NCI-H128 (cell line): Measurements from ENCODE around the gene GPHN.

Experiments
- DNase-seq: peaks from one replicate; lab custom pipeline; 2025; ENCODE audit not compliant: unreplicated experiment; lab: John Stamatoyannopoulos, UW

GPHN gene

DNA sequence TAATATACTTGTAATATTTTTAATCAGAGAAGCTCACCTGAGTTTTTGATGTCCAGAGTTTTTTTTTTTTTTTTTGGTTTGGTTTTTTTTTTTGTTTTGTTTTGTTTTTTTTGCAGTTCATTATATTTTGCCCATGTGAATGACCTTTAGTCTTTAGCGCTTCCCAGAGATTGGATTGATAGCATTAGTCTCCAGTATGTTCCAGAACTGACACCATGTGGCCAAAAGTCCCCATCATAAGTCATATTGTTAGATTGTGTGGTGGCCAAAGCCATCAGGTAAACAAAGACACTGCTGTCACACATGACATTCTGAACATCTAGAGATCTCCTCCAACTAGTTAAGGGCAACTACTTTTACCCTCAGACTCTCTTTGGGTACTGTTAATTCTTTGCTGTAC, 408.5 kb downstream of the GPHN start:
- DNase-seq, result no peak

GRCh38 chr14:66918527-66918926, 410.6 kb downstream of the GPHN start:
- no peak for DNase-seq

- no peak for DNase-seq
Observed at GRCh38 chr14:66920196-66920595, 412.2 kb downstream of the GPHN start.

DNA sequence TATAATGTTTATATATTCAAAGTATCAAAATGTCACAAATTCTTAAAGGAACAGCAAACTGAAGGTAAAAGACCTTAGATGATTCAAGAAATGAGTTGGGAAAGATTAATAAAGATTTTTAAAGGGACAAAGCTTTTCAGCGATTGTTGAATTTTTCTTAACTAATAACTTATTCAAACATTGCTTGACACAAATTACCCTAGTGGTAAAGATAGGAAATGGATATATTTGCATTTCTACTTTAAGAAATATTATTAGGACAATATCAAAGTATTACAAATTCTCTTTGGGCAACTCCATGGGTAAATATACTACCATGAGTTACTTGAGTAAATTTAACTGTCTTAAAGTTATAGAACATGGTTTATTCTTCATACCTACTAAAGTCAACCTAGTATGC, 415.3 kb downstream of the GPHN start:
- no peak for DNase-seq

- DNase-seq, result no peak
Observed at GRCh38 chr14:66939409-66939808, 431.5 kb downstream of the GPHN start.

DNA sequence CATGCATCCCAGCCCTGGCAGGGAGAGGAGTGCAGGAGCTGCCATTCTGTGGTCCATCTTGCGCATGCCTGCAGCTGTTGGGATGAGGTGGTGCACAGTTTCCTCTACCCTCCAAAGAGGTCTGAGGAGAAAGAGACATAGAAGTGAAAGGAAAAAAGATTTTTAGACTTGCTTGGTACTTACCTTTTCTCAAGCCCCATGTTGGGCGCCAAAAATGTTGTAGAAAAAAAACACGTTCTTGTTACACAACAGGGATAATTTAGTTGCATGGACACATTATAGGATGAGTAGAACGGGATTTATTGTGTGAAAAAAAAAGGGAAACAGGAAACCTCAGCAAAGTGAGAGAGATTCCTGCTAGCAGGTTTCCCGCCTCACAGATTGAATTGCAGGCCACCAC, 436.9 kb downstream of the GPHN start:
- no peak for DNase-seq

DNA sequence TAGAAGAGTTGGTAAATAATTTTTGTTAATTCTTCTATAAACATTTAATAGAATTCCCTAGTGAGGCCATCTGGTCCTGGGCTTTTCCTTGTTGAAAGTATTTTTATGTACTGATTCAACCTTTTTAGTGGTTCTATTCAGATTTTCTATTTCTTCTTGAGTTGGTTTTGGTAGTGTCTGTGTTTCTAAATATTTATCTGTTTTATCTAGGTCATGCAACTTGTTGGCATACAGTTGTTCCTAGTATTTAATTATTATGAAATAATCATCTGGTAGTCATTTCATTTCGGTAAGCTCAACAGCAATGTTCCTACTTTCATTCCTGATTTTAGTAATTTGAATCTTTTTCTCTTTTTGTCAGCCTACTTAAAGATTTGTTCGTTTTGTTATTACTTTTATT, 447.2 kb downstream of the GPHN start:
- DNase-seq, result no peak

DNA sequence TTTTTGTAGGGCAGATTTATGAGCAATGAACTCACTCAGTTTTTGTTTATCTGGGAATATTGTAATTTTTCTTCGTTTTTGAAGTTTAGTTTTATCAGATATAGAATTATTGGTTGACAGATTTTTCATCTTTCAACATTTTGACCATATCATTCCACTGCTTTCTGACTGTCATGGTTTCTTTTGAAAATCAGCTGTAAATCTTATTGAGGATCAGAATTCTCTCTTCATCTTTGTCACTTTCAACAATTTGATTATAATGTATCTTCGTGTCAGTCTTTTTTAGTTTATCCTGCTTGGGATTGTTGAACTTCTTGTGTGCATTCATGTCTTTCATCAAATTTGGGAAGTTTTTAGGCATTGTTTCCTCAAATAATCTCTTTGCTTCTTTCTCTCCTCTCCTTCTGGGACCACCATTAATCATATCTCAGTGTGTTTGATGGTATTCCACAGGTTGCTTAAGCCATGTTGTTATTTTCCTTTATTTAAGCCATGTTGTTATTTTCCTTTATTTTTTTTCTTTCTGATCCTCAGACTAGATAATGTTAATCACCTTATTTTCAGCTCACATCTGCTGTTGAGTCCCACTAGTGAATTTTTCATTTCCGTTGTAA, 451.6 kb downstream of the GPHN start:
- no peak for DNase-seq

DNA sequence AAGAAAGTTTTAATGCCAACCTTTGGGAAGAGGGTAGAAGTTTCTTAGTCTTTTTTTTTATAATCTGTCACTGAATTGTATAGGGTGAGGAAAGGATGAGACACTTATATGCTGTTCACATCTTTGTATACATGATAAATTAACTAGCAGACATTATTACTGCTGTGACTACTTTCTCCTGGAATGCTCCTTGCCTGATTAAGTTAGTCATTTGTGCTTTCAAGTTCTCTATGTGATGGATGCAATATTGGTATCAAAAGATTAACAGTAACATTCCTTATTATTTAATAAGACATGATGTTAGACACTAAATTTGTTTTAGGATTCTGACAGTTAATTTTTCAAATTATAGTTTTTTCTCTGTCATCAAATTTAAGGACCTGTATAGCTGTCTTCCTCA, 457.9 kb downstream of the GPHN start:
- no peak for DNase-seq

- no peak for DNase-seq
Observed at GRCh38 chr14:66972469-66972868, 464.5 kb downstream of the GPHN start.

DNA sequence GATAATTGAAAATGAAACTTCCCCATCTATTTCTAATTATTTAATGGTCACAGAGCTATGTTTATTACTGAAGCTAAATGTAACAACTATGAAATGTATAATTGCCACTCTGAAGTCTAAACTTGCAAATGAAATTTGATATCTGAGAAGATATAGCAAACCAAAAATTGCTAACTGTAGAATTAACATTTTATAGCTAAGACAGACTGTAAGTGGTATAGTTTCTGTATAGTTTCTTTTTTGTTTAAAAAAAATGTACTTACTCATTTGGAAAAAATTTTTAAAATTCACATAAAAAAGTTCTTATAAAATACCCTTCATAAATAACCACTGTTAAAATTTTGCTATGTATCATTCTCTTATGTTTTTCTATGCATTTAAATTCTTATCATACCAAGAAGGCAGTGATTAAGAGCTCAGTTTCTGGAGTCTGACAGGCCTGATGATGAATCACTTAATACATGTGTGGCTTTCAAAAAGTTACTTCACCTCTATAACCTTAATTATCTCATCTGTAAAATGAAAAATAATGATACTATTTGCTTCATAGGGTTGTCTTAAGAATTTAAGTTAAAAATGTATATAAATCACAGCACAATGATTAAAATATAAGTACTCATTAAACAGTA, 466.6 kb downstream of the GPHN start:
- no peak for DNase-seq

DNA sequence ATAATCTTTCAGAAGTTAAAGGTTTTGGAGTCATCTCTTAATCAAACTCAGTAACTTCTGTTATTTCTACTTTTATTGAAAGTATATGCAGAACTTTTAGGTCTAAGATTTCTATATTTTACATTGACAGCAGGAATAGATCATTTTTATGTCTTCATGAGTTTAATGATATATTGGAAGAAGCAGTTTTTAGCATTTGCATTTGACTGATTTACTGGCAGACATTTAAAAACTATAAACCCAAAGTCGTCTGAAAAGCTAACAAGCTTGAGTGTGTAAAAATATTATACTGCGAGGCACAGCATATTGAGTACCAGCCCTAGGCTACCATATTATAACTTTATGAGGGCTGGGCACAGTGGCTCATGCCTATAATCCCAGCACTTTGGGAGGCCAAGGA, 467.3 kb downstream of the GPHN start:
- DNase-seq, result no peak

GRCh38 chr14:66979101-66979974, 471.4 kb downstream of the GPHN start:
- DNase-seq, result no peak

DNA sequence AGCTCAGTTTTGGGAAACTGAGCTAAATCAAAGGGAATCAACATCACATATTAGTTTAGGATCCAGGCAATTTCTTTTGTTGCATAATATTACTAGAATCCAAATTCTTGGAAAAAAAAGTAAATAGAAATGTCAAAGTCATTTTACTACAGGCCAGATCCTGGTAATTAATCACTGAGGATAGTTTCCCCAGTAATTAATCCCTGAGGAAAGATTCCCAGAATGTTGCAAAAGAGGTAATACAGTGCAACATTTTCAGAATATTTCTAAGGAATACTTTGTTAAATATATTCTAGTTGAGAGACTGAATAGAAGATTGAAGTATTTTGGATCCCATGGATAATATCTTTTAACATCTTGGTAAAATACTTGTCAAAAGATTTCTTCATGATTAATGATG, 474.3 kb downstream of the GPHN start:
- DNase-seq, result no peak

GRCh38 chr14:66992776-66993175, 484.8 kb downstream of the GPHN start:
- DNase-seq, result no peak

- no peak for DNase-seq
Observed at GRCh38 chr14:66993512-66993911, 485.6 kb downstream of the GPHN start.

DNA sequence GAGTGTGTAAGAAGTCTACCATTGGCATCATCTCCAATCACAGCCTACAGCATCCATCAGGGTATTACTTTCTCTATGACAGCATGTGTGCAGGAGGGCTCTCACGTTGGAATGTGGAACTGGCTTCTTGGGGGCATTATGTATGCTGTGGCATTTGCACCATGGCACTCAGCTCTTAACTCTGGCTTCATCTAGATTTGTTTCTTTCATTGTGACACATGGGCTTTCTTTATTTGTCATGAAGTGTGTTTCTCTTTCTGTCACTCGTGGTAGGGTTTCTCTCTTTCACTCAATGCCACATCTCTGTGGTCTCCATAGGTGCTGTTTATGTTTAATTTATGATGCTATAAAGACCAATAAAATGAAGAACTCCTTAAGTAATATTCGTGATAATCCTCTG, 490.1 kb downstream of the GPHN start:
- DNase-seq, result no peak

- no peak for DNase-seq
Observed at GRCh38 chr14:66999978-67000377, 492.0 kb downstream of the GPHN start.

DNA sequence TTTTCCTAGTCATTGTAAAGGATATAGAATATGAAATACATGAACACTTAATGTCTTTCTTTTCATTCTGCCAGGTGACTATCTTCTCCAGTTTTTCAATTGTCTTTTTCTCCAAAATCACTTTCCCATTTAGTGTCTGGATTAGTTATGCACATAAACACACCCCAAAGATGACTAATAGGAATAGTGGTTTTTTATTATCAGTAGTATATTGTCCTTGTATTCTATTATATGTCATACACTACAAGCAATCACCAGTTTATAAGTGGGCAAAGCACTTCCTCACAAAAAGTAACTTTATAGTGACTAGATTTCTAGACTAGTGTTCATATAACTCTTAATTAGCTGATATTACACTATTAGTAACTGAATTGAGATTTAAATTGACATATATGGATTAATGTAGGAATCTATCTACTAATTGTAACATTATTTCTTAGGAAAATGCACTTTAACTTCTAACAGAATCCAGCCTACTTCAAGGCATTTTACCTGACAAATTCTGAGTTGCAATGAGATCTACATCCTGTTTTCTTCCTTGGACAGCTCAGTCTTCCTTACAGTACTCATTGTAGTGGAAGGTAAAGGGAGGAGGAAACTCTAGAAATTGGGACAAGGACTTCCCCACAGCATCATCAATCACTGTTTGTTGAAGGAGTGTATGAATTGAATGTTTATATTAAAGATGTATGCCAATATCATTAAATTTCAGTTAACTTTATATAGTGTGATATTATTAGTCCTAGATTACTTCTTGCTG, 495.2 kb downstream of the GPHN start:
- DNase-seq, result no peak

DNA sequence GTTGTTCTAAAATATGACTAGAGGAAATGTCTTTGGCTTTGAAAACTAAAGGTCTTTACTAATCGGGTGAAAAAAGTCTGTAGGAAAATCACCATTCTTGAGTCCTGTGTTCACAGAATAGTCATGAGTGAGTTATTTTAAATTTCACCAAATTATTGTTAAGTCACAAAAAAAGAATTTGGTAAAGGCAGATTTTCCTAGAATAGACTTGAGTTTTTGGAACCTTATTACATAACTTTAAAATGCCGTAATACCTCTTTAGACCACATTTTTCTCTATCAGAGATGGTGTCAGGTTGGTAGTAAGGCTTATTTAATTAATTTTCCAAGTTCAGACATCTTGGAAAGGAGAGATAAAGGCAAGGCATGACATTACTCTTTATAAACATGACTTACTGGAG, 496.6 kb downstream of the GPHN start:
- DNase-seq, result no peak

DNA sequence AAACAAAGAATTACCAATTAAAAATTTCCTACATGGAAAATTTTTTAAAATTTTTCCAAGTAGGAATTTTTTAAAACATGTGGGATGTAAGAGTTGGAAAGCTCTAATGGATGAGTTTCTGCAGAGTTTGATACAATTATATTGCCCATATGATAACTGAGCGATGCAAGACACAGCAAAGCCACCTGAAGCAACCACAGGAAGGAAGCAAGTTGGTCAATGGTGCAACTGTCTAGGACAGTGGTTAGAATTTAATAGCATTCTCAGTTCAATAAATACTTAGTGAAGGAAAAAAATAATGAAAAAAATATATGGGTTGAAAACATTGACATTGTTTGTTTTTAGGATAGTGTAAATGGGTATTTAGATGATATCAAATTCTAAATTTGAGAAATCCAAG, 502.7 kb downstream of the GPHN start:
- DNase-seq, result no peak

GRCh38 chr14:67016856-67017255, 508.9 kb downstream of the GPHN start:
- no peak for DNase-seq
